SK-N-SH treated with all-trans-retinoic acid at 6 μM for 48 hours (cell line): ENCODE results near the gene RUNX3.

Experiments
- ATAC-seq: fragments of 200-7000 bp; cut with Tn5 transposase; 3 replicates; pipeline ENCODE4 v1.9.1; 2020; ENCODE audit warnings: mild to moderate bottlenecking, moderate library complexity
- ARNTL ChIP-seq: fragments of 450-650 bp; formaldehyde crosslinking; IDR thresholded peaks from 2 replicates; pipeline ENCODE4 v1.5.0; 2020; ENCODE audit warnings: low read depth, mild to moderate bottlenecking, moderate library complexity, borderline replicate concordance
- BACH2 ChIP-seq: fragments of 250-450 bp; sonication (Bioruptor Pico); IDR thresholded peaks from 2 replicates; pipeline ENCODE4 v1.9.0; 2021; ENCODE audit warnings: mild to moderate bottlenecking, borderline replicate concordance
- CREB5 ChIP-seq: fragments of 250-450 bp; sonication (Bioruptor Pico); IDR thresholded peaks from 2 replicates; pipeline ENCODE4 v1.5.1; 2020; ENCODE audit warnings: low read depth, mild to moderate bottlenecking, moderate library complexity
- CSDC2 ChIP-seq: fragments of 250-450 bp; sonication (Bioruptor Pico); IDR thresholded peaks from 2 replicates; pipeline ENCODE4 v1.5.0; 2020; ENCODE audit warnings: mild to moderate bottlenecking, moderate library complexity
- ESRRG ChIP-seq: fragments of 250-450 bp; sonication (Bioruptor Pico); IDR thresholded peaks from 2 replicates; pipeline ENCODE4 v1.6.1; 2021; ENCODE audit warnings: mild to moderate bottlenecking
- GLIS3 ChIP-seq: fragments of 250-450 bp; sonication (Bioruptor Pico); IDR thresholded peaks from 2 replicates; pipeline ENCODE4 v1.5.0; 2020; ENCODE audit warnings: mild to moderate bottlenecking, moderate library complexity
- ISL1 ChIP-seq: fragments of 250-450 bp; sonication (Bioruptor Pico); IDR thresholded peaks from 2 replicates; pipeline ENCODE4 v2.1.2; 2022; ENCODE audit warnings: mild to moderate bottlenecking, moderate library complexity
- OSR1 ChIP-seq: fragments of 250-450 bp; sonication (Bioruptor Pico); IDR thresholded peaks from 2 replicates; pipeline ENCODE4 v1.8.0; 2022; ENCODE audit warnings: moderate library complexity, mild to moderate bottlenecking, inconsistent platforms
- PATZ1 ChIP-seq: fragments of 250-450 bp; sonication (Bioruptor Pico); IDR thresholded peaks from 2 replicates; pipeline ENCODE4 v1.8.0; 2020; ENCODE audit warnings: mild to moderate bottlenecking, moderate library complexity, borderline replicate concordance
- POU6F1 ChIP-seq: fragments of 250-450 bp; sonication (Bioruptor Pico); IDR thresholded peaks from 2 replicates; pipeline ENCODE4 v1.8.0; 2021; ENCODE audit warnings: low read depth, mild to moderate bottlenecking, moderate library complexity, borderline replicate concordance
- SNAI2 ChIP-seq: fragments of 250-450 bp; sonication (Bioruptor Pico); IDR thresholded peaks from 2 replicates; pipeline ENCODE4 v1.5.0; 2020; ENCODE audit warnings: mild to moderate bottlenecking, moderate library complexity
- TOX ChIP-seq: fragments of 250-450 bp; sonication (Bioruptor Pico); IDR thresholded peaks from 2 replicates; pipeline ENCODE4 v1.8.0; 2021; ENCODE audit warnings: mild to moderate bottlenecking, moderate library complexity, borderline replicate concordance
- TSHZ2 ChIP-seq: fragments of 250-450 bp; sonication (Bioruptor Pico); IDR thresholded peaks from 2 replicates; pipeline ENCODE4 v1.5.0; 2020; ENCODE audit warnings: mild to moderate bottlenecking, moderate library complexity
- ZC3H10 ChIP-seq: fragments of 250-450 bp; sonication (Bioruptor Pico); IDR thresholded peaks from 2 replicates; pipeline ENCODE4 v1.5.1; 2021; ENCODE audit warnings: mild to moderate bottlenecking, moderate library complexity
- ZFP3 ChIP-seq: fragments of 250-450 bp; sonication (Bioruptor Pico); IDR thresholded peaks from 2 replicates; pipeline ENCODE4 v1.5.0; 2020; ENCODE audit warnings: mild to moderate bottlenecking, moderate library complexity
- ZFP30 ChIP-seq: fragments of 450-650 bp; formaldehyde crosslinking; IDR thresholded peaks from 2 replicates; pipeline ENCODE4 v1.5.0; 2022; ENCODE audit warnings: mild to moderate bottlenecking, moderate library complexity
- ZNF565 ChIP-seq: fragments of 450-650 bp; formaldehyde crosslinking; conservative IDR thresholded peaks from 2 replicates; pipeline ENCODE4 v1.5.0; 2020; ENCODE audit warnings: low read depth, mild to moderate bottlenecking, moderate library complexity
- ZNF70 ChIP-seq: fragments of 450-650 bp; formaldehyde crosslinking; IDR thresholded peaks from 2 replicates; pipeline ENCODE4 v1.5.0; 2020; ENCODE audit warnings: mild to moderate bottlenecking, moderate library complexity
- ZNF8 ChIP-seq: fragments of 450-650 bp; formaldehyde crosslinking; IDR thresholded peaks from 2 replicates; pipeline ENCODE4 v1.5.0; 2020; ENCODE audit warnings: mild to moderate bottlenecking, moderate library complexity

RUNX3 gene

GRCh38 chr1:24861821-24862727 is 68.0 kb downstream of the RUNX3 start:
- no peak for TF ChIP-seq ZFP3 (CRISPR knock-in tag)
- TF ChIP-seq BACH2 (CRISPR knock-in tag) = no peak
- no peak for TF ChIP-seq CREB5 (CRISPR knock-in tag)
- no peak for TF ChIP-seq SNAI2 (CRISPR knock-in tag)
- TF ChIP-seq OSR1 (CRISPR knock-in tag) = no peak
- no peak for TF ChIP-seq ARNTL
- no peak for TF ChIP-seq PATZ1 (CRISPR knock-in tag)
- no peak for TF ChIP-seq ZNF70 (CRISPR knock-in tag)
- TF ChIP-seq POU6F1 (CRISPR knock-in tag) = no peak
- no peak for TF ChIP-seq CSDC2 (CRISPR knock-in tag)
- TF ChIP-seq GLIS3 = no peak
- TF ChIP-seq TSHZ2 (CRISPR knock-in tag) = no peak
- no peak for TF ChIP-seq ZNF565 (CRISPR knock-in tag)
- TF ChIP-seq ZC3H10 (CRISPR knock-in tag) = no peak
- TF ChIP-seq ISL1 (CRISPR knock-in tag) = no peak
- TF ChIP-seq, all 23 proteins: peak for 0
- ATAC-seq = no peak

- TF ChIP-seq ZNF70 (CRISPR knock-in tag) = no peak
- no peak for TF ChIP-seq ZFP30 (CRISPR knock-in tag)
- TF ChIP-seq ZNF8 = no peak
- TF ChIP-seq ARNTL = no peak
- TF ChIP-seq ZNF565 (CRISPR knock-in tag) = no peak
- TF ChIP-seq GLIS3 = no peak
- TF ChIP-seq ESRRG (CRISPR knock-in tag) = no peak
- no peak for ATAC-seq
Observed at GRCh38 chr1:24860841-24861240, 69.2 kb downstream of the RUNX3 start.

- no peak for ATAC-seq
- TF ChIP-seq POU6F1 (CRISPR knock-in tag) (no peak), TOX (CRISPR knock-in tag) (no peak), BACH2 (CRISPR knock-in tag) (no peak), ESRRG (CRISPR knock-in tag) (no peak), ZFP30 (CRISPR knock-in tag) (no peak), ISL1 (CRISPR knock-in tag) (no peak)
Observed at GRCh38 chr1:24859063-24860010, 70.7 kb downstream of the RUNX3 start.
